Right atrium auricular region (tissue), 2 donors: Measurements from ENCODE around the gene MAPK9. TPM values are rescaled to one million over a fixed set of nuclear protein-coding genes. Genes with fewer than 3 reads are reported as not detected.

Experiments
- DNase-seq: peaks from one replicate; pipeline ENCODE4 v3.0.0-alpha.2; 2019; ENCODE audit warnings: low spot score
- H3K27ac ChIP-seq, 2 donors: fragments of 200-600 bp; sonication (generic); 1 replicate in 1 of 2; 2 replicates in 1 of 2; pipeline ENCODE4 v1.5.1; 2016 to 2019
- H3K27me3 ChIP-seq, 2 donors: fragments of 200-600 bp; sonication (generic); one replicate each; pipeline versions ENCODE4 v1.5.1 to v1.6.0; 2017 to 2019
- H3K36me3 ChIP-seq: fragments of 200-600 bp; sonication (generic); one replicate; pipeline ENCODE4 v1.5.1; 2016
- H3K4me1 ChIP-seq, 2 donors: fragments of 200-600 bp; sonication (generic); one replicate each; pipeline versions ENCODE4 v1.5.1 to v1.6.0; 2017 to 2019
- H3K4me3 ChIP-seq, 2 donors: fragments of 200-600 bp; sonication (generic); 1 replicate in 1 of 2; 2 replicates in 1 of 2; pipeline ENCODE4 v1.5.1; 2017 to 2019; ENCODE audit warnings: mild to moderate bottlenecking in 1 of 2, moderate library complexity in 1 of 2
- H3K9me3 ChIP-seq, 2 donors: fragments of 200-600 bp; sonication (generic); one replicate each; pipeline ENCODE4 v1.5.1; 2019
- total RNA-seq, 2 donors: library from RNA; depleted of rRNA; stranded (reverse); fragments of >200 nt; gene quantifications; one replicate each; pipeline ENCODE4 v1.1.0, GENCODE V29; 2016
- TF ChIP-seq, protein P1 (sequence below), 2 donors: fragments of 200-600 bp; sonication (generic); IDR thresholded peaks; one replicate each; pipeline ENCODE4 v1.5.1; 2019; ENCODE audit warnings: antibody characterized with exemption in 2 of 2

Gene MAPK9
- total RNA-seq, 2 donors from 2014 or later, result 25.1 to 30.0 TPM

GRCh38 chr5:180283026-180283615 lies 8.8 kb downstream of the MAPK9 start:
- Histone ChIP-seq H3K4me3 (no peak overlapping the region), H3K4me1 (peaks cover 0 to 13% of the 10 kb centered on the region in 2 donors), H3K36me3 (peaks cover 14% of the 10 kb centered on the region), H3K9me3 (no peaks in the 10 kb centered on the region), H3K27ac (no peak overlapping the region), H3K27me3 (no peaks in the 10 kb centered on the region)
- DNase-seq, result no peak
- TF ChIP-seq, protein P1, sequence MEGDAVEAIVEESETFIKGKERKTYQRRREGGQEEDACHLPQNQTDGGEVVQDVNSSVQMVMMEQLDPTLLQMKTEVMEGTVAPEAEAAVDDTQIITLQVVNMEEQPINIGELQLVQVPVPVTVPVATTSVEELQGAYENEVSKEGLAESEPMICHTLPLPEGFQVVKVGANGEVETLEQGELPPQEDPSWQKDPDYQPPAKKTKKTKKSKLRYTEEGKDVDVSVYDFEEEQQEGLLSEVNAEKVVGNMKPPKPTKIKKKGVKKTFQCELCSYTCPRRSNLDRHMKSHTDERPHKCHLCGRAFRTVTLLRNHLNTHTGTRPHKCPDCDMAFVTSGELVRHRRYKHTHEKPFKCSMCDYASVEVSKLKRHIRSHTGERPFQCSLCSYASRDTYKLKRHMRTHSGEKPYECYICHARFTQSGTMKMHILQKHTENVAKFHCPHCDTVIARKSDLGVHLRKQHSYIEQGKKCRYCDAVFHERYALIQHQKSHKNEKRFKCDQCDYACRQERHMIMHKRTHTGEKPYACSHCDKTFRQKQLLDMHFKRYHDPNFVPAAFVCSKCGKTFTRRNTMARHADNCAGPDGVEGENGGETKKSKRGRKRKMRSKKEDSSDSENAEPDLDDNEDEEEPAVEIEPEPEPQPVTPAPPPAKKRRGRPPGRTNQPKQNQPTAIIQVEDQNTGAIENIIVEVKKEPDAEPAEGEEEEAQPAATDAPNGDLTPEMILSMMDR (IDR thresholded peaks at IDR 0.05), result no peak

GRCh38 chr5:180282281-180282680 lies 9.6 kb downstream of the MAPK9 start:
- Histone ChIP-seq H3K4me1 (peaks cover 0 to 13% of the 10 kb centered on the region in 2 donors), H3K27me3 (no peaks in the 10 kb centered on the region), H3K9me3 (no peaks in the 10 kb centered on the region), H3K4me3 (no peak overlapping the region), H3K36me3 (peaks cover 23% of the 10 kb centered on the region), H3K27ac (no peak overlapping the region)
- no peak for DNase-seq
- TF ChIP-seq, protein P1 (IDR thresholded peaks at IDR 0.05), result no peak

DNA sequence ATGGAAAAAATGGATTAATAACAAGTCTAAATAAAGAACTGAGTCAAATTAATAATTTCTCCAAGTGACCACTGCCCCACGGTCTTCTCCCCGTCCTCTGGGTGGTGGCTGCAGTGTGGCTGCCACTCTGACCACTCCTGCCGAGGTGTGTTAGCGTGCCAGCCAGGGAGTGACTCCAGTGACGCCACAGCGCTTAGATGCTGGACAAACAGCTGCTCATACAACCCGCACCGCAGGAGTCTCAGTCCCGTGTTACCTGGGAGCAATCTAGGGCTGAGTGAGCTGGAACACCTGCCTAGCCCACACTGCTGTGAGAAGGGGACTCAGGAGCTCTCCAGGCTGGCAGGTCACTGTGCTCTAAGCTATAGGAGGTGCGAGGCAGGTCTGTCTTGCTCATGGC lies 10.2 kb downstream of the MAPK9 start:
- no peaks in the 10 kb centered on the region for H3K9me3 ChIP-seq
- H3K4me1 ChIP-seq, result peaks cover 0 to 13% of the 10 kb centered on the region in 2 donors
- H3K36me3 ChIP-seq, result peaks cover 29% of the 10 kb centered on the region
- H3K27me3 ChIP-seq, result no peaks in the 10 kb centered on the region
- TF ChIP-seq, protein P1 (IDR thresholded peaks at IDR 0.05), result no peak
- DNase-seq, result no peak
- no peak overlapping the region for H3K27ac ChIP-seq
- H3K4me3 ChIP-seq, result no peak overlapping the region

- no peak overlapping the region for H3K27ac ChIP-seq
- H3K36me3 ChIP-seq, result peaks cover 57% of the 10 kb centered on the region
- H3K4me3 ChIP-seq, result no peak overlapping the region
- TF ChIP-seq, protein P1 (IDR thresholded peaks at IDR 0.05), result no peak
- H3K27me3 ChIP-seq, result no peaks in the 10 kb centered on the region
- DNase-seq, result no peak
- peaks cover 0 to 43% of the 10 kb centered on the region in 2 donors for H3K9me3 ChIP-seq
- no peaks in the 10 kb centered on the region for H3K4me1 ChIP-seq
Observed at GRCh38 chr5:180274695-180275094, 17.2 kb downstream of the MAPK9 start.

DNA sequence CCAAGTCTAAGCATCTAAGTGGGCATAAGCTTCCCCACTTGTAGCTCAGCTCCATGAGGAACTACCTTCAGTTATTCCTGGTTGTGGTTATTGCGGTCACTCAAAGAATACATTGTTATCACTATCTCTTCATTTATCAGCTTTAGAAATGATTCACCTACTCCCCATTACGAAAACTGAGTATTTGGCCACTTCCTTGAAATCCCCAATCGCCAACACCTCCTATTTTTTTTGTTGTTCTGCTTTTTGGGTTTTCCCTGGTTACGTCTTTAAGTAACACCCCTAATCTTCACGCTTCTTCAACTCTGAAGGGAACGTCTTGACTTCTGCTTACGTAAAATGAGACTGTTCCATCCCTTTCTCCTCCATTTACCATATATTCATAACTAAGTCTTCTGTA lies 20.7 kb downstream of the MAPK9 start:
- Histone ChIP-seq H3K27me3 (no peaks in the 10 kb centered on the region), H3K27ac (no peak overlapping the region), H3K9me3 (peaks cover 7 to 78% of the 10 kb centered on the region in 2 donors), H3K4me1 (no peaks in the 10 kb centered on the region), H3K36me3 (peaks cover 60% of the 10 kb centered on the region), H3K4me3 (no peak overlapping the region)
- TF ChIP-seq, protein P1 (IDR thresholded peaks at IDR 0.05), result no peak
- DNase-seq, result no peak

DNA sequence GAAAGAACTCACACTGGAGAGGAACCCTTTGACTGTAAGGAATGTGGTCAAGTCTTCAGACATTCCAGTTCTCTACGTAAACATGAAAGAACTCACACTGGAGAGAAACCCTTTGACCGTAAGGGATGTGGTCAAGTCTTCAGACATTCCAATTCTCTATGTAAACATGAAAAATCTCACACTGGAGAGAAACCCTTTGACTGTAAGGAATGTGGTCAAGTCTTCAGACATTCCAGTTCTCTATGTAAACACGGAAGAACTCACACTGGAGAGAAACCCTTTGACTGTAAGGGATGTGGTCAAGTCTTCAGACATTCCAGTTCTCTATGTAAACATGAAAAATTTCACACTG lies 32.6 kb downstream of the MAPK9 start:
- Histone ChIP-seq H3K4me1 (no peaks in the 10 kb centered on the region), H3K27me3 (no peaks in the 10 kb centered on the region), H3K4me3 (no peak overlapping the region), H3K36me3 (peaks cover 93% of the 10 kb centered on the region), H3K9me3 (peaks cover 70 to 100% of the 10 kb centered on the region in 2 donors), H3K27ac (no peak overlapping the region)
- no peak for DNase-seq
- TF ChIP-seq, protein P1 (IDR thresholded peaks at IDR 0.05), result no peak
